SK-N-SH treated with all-trans-retinoic acid at 6 μM for 48 hours (cell line): ENCODE data around the gene MED27.

ENCODE experiments used
- ATAC-seq: fragments of 200-7000 bp; cut with Tn5 transposase; 3 replicates; pipeline ENCODE4 v1.9.1; 2020; ENCODE audit warnings: mild to moderate bottlenecking, moderate library complexity
- ARNTL ChIP-seq: fragments of 450-650 bp; formaldehyde crosslinking; IDR thresholded peaks from 2 replicates; pipeline ENCODE4 v1.5.0; 2020; ENCODE audit warnings: low read depth, mild to moderate bottlenecking, moderate library complexity, borderline replicate concordance
- BACH2 ChIP-seq: fragments of 250-450 bp; sonication (Bioruptor Pico); IDR thresholded peaks from 2 replicates; pipeline ENCODE4 v1.9.0; 2021; ENCODE audit warnings: mild to moderate bottlenecking, borderline replicate concordance
- CSDC2 ChIP-seq: fragments of 250-450 bp; sonication (Bioruptor Pico); IDR thresholded peaks from 2 replicates; pipeline ENCODE4 v1.5.0; 2020; ENCODE audit warnings: mild to moderate bottlenecking, moderate library complexity
- CSRNP3 ChIP-seq: fragments of 250-450 bp; sonication (Bioruptor Pico); IDR thresholded peaks from 2 replicates; pipeline ENCODE4 v1.5.1; 2021; ENCODE audit warnings: mild to moderate bottlenecking, moderate library complexity
- ESRRG ChIP-seq: fragments of 250-450 bp; sonication (Bioruptor Pico); IDR thresholded peaks from 2 replicates; pipeline ENCODE4 v1.6.1; 2021; ENCODE audit warnings: mild to moderate bottlenecking
- GLIS3 ChIP-seq: fragments of 250-450 bp; sonication (Bioruptor Pico); IDR thresholded peaks from 2 replicates; pipeline ENCODE4 v1.5.0; 2020; ENCODE audit warnings: mild to moderate bottlenecking, moderate library complexity
- ISL1 ChIP-seq: fragments of 250-450 bp; sonication (Bioruptor Pico); IDR thresholded peaks from 2 replicates; pipeline ENCODE4 v2.1.2; 2022; ENCODE audit warnings: mild to moderate bottlenecking, moderate library complexity
- OSR1 ChIP-seq: fragments of 250-450 bp; sonication (Bioruptor Pico); IDR thresholded peaks from 2 replicates; pipeline ENCODE4 v1.8.0; 2022; ENCODE audit warnings: moderate library complexity, mild to moderate bottlenecking, inconsistent platforms
- PPARA ChIP-seq: fragments of 250-450 bp; sonication (Bioruptor Pico); IDR thresholded peaks from 2 replicates; pipeline ENCODE4 v1.5.0; 2020; ENCODE audit warnings: mild to moderate bottlenecking, borderline replicate concordance
- RARB ChIP-seq: fragments of 250-450 bp; sonication (Bioruptor Pico); IDR thresholded peaks from 2 replicates; pipeline ENCODE4 v1.8.0; 2021; ENCODE audit warnings: mild to moderate bottlenecking, moderate library complexity
- SNAI2 ChIP-seq: fragments of 250-450 bp; sonication (Bioruptor Pico); IDR thresholded peaks from 2 replicates; pipeline ENCODE4 v1.5.0; 2020; ENCODE audit warnings: mild to moderate bottlenecking, moderate library complexity
- TCF4 ChIP-seq: fragments of 250-450 bp; sonication (Bioruptor Pico); IDR thresholded peaks from 2 replicates; pipeline ENCODE4 v1.8.0; 2021; ENCODE audit warnings: mild to moderate bottlenecking, moderate library complexity, borderline replicate concordance
- TOX ChIP-seq: fragments of 250-450 bp; sonication (Bioruptor Pico); IDR thresholded peaks from 2 replicates; pipeline ENCODE4 v1.8.0; 2021; ENCODE audit warnings: mild to moderate bottlenecking, moderate library complexity, borderline replicate concordance
- ZC3H10 ChIP-seq: fragments of 250-450 bp; sonication (Bioruptor Pico); IDR thresholded peaks from 2 replicates; pipeline ENCODE4 v1.5.1; 2021; ENCODE audit warnings: mild to moderate bottlenecking, moderate library complexity
- ZFP3 ChIP-seq: fragments of 250-450 bp; sonication (Bioruptor Pico); IDR thresholded peaks from 2 replicates; pipeline ENCODE4 v1.5.0; 2020; ENCODE audit warnings: mild to moderate bottlenecking, moderate library complexity
- ZFP30 ChIP-seq: fragments of 450-650 bp; formaldehyde crosslinking; IDR thresholded peaks from 2 replicates; pipeline ENCODE4 v1.5.0; 2022; ENCODE audit warnings: mild to moderate bottlenecking, moderate library complexity
- ZNF565 ChIP-seq: fragments of 450-650 bp; formaldehyde crosslinking; conservative IDR thresholded peaks from 2 replicates; pipeline ENCODE4 v1.5.0; 2020; ENCODE audit warnings: low read depth, mild to moderate bottlenecking, moderate library complexity
- ZNF70 ChIP-seq: fragments of 450-650 bp; formaldehyde crosslinking; IDR thresholded peaks from 2 replicates; pipeline ENCODE4 v1.5.0; 2020; ENCODE audit warnings: mild to moderate bottlenecking, moderate library complexity
- ZNF8 ChIP-seq: fragments of 450-650 bp; formaldehyde crosslinking; IDR thresholded peaks from 2 replicates; pipeline ENCODE4 v1.5.0; 2020; ENCODE audit warnings: mild to moderate bottlenecking, moderate library complexity
- TF ChIP-seq, protein P1 (sequence below): fragments of 250-450 bp; sonication (Bioruptor Pico); IDR thresholded peaks from 2 replicates; pipeline ENCODE4 v1.8.0; 2020; ENCODE audit warnings: mild to moderate bottlenecking, moderate library complexity, borderline replicate concordance
- TF ChIP-seq, protein P2 (sequence below): fragments of 250-450 bp; sonication (Bioruptor Pico); IDR thresholded peaks from 2 replicates; pipeline ENCODE4 v1.5.1; 2020; ENCODE audit warnings: low read depth, mild to moderate bottlenecking, moderate library complexity

MED27 gene

GRCh38 chr9:131876486-131876885 lies 203.2 kb downstream of the MED27 start:
- no peak for TF ChIP-seq CSRNP3 (CRISPR knock-in tag)
- no peak for TF ChIP-seq ISL1 (CRISPR knock-in tag)
- no peak for TF ChIP-seq ARNTL (CRISPR knock-in tag)
- TF ChIP-seq ZFP3 (CRISPR knock-in tag): no peak
- TF ChIP-seq PPARA (CRISPR knock-in tag): no peak
- no peak for TF ChIP-seq ZNF565
- TF ChIP-seq TCF4 (CRISPR knock-in tag): no peak
- no peak for TF ChIP-seq TOX
- no peak for TF ChIP-seq SNAI2 (CRISPR knock-in tag)
- ATAC-seq: no peak

- no peak for TF ChIP-seq CSDC2 (CRISPR knock-in tag)
- no peak for TF ChIP-seq TCF4 (CRISPR knock-in tag)
- TF ChIP-seq CSRNP3 (CRISPR knock-in tag): no peak
- no peak for TF ChIP-seq SNAI2 (CRISPR knock-in tag)
- TF ChIP-seq ZNF565: no peak
- no peak for TF ChIP-seq ARNTL (CRISPR knock-in tag)
- TF ChIP-seq ESRRG: no peak
- TF ChIP-seq, protein P1, sequence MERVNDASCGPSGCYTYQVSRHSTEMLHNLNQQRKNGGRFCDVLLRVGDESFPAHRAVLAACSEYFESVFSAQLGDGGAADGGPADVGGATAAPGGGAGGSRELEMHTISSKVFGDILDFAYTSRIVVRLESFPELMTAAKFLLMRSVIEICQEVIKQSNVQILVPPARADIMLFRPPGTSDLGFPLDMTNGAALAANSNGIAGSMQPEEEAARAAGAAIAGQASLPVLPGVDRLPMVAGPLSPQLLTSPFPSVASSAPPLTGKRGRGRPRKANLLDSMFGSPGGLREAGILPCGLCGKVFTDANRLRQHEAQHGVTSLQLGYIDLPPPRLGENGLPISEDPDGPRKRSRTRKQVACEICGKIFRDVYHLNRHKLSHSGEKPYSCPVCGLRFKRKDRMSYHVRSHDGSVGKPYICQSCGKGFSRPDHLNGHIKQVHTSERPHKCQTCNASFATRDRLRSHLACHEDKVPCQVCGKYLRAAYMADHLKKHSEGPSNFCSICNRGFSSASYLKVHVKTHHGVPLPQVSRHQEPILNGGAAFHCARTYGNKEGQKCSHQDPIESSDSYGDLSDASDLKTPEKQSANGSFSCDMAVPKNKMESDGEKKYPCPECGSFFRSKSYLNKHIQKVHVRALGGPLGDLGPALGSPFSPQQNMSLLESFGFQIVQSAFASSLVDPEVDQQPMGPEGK: no peak
- ATAC-seq: no peak
Observed at GRCh38 chr9:131875828-131876485, 203.7 kb downstream of the MED27 start.

GRCh38 chr9:131874916-131875670 lies 204.6 kb downstream of the MED27 start:
- no peak for ATAC-seq
- no peak for TF ChIP-seq CSRNP3 (CRISPR knock-in tag)
- no peak for TF ChIP-seq ISL1 (CRISPR knock-in tag)
- no peak for TF ChIP-seq SNAI2 (CRISPR knock-in tag)
- no peak for TF ChIP-seq ARNTL (CRISPR knock-in tag)
- TF ChIP-seq GLIS3 (CRISPR knock-in tag): no peak
- no peak for TF ChIP-seq OSR1
- TF ChIP-seq, protein P2, sequence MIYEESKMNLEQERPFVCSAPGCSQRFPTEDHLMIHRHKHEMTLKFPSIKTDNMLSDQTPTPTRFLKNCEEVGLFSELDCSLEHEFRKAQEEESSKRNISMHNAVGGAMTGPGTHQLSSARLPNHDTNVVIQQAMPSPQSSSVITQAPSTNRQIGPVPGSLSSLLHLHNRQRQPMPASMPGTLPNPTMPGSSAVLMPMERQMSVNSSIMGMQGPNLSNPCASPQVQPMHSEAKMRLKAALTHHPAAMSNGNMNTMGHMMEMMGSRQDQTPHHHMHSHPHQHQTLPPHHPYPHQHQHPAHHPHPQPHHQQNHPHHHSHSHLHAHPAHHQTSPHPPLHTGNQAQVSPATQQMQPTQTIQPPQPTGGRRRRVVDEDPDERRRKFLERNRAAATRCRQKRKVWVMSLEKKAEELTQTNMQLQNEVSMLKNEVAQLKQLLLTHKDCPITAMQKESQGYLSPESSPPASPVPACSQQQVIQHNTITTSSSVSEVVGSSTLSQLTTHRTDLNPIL (CRISPR knock-in tag): no peak
- TF ChIP-seq ZC3H10: no peak
- TF ChIP-seq ZFP30 (CRISPR knock-in tag): no peak
- no peak for TF ChIP-seq CSDC2 (CRISPR knock-in tag)
- TF ChIP-seq TCF4 (CRISPR knock-in tag): no peak
- TF ChIP-seq TOX: no peak
- no peak for TF ChIP-seq BACH2 (CRISPR knock-in tag)
- TF ChIP-seq RARB (CRISPR knock-in tag): no peak
- no peak for TF ChIP-seq ZNF8 (CRISPR knock-in tag)
- no peak for TF ChIP-seq ZFP3 (CRISPR knock-in tag)
- TF ChIP-seq ESRRG: no peak
- TF ChIP-seq, protein P1: no peak
- no peak for TF ChIP-seq ZNF70
- TF ChIP-seq PPARA (CRISPR knock-in tag): no peak
